ENCODE measurements around the gene MUL1.

- no peak for TF ChIP-seq CTCF (conservative IDR thresholded peaks at IDR 0.05)
- TF ChIP-seq EZH2 (IDR thresholded peaks at IDR 0.05; ENCODE audit: low read depth) = no peak
Observed at GRCh38 chr1:20526267-20526666, 18.3 kb upstream of the MUL1 start.
